B cell (primary cell): ENCODE measurements around the gene RGS3. TPM values are rescaled to one million over a fixed set of nuclear protein-coding genes. Genes with fewer than 3 reads are reported as not detected.

ENCODE experiments used
- ATAC-seq: fragments of 200-7000 bp; cut with Tn5 transposase; one replicate; pipeline ENCODE4 v1.10.0; 2021; ENCODE audit warnings: low read depth, mild to moderate bottlenecking, moderate number of reproducible peaks, moderate library complexity
- CTCF ChIA-PET: fragments of 350-600 bp; sonication (Branson Sonifier 250); formaldehyde crosslinking; loops from one replicate; lab custom pipeline; 2021; ENCODE audit warnings: antibody characterized with exemption, inconsistent platforms; lab: Charles Lee
- POLR2A ChIA-PET: fragments of 350-600 bp; sonication (Branson Sonifier 250); formaldehyde crosslinking; loops from one replicate; lab custom pipeline; 2021; ENCODE audit warnings: antibody characterized with exemption; lab: Charles Lee
- DNase-seq: peaks from one replicate; pipeline ENCODE4 v3.0.0; 2013
- H2AFZ ChIP-seq: 2 replicates; pipeline ENCODE4 v1.6.1; 2012; ENCODE audit warnings: mild to moderate bottlenecking, low read depth, low read length; ENCODE audit not compliant: insufficient read depth, poor library complexity, severe bottlenecking
- H3K27ac ChIP-seq, 2 donors: 1 replicate in 1 of 2; 2 replicates in 1 of 2; pipeline ENCODE4 v1.5.1; 2012 to 2013; ENCODE audit warnings: low read length in 2 of 2, mild to moderate bottlenecking in 2 of 2, moderate library complexity in 1 of 2
- H3K27me3 ChIP-seq, 4 experiments: fragments of 200-600 bp in 1 of 4; sonication (generic) in 1 of 4; replicated peaks in 1 of 4; 1 replicate in 2 of 4; 2 replicates in 2 of 4; pipeline versions ENCODE4 v1.6.1 to v1.7.0; 2013 to 2016; ENCODE audit warnings: low read length in 3 of 4, mild to moderate bottlenecking in 2 of 4, mixed read lengths in 1 of 4, moderate library complexity in 1 of 4; ENCODE audit not compliant: insufficient read depth in 4 of 4, control insufficient read depth in 3 of 4; ENCODE audit errors: control extremely low read depth in 1 of 4
- H3K36me3 ChIP-seq, 2 experiments: replicated peaks in 1 of 2; 1 replicate in 1 of 2; 2 replicates in 1 of 2; pipeline versions ENCODE4 v1.6.1 to v1.7.1; 2013; ENCODE audit warnings: low read length in 1 of 2; ENCODE audit not compliant: insufficient read depth in 2 of 2, control insufficient read depth in 1 of 2; ENCODE audit errors: control extremely low read depth in 1 of 2, extremely low read depth in 1 of 2
- H3K4me1 ChIP-seq, 2 donors: fragments of 200-600 bp in 1 of 2; sonication (generic) in 1 of 2; 1 replicate in 1 of 2; 2 replicates in 1 of 2; pipeline versions ENCODE4 v1.5.1 to v1.6.1; 2013 to 2017; ENCODE audit warnings: low read length in 2 of 2; ENCODE audit not compliant: control insufficient read depth in 2 of 2, insufficient read depth in 2 of 2
- H3K4me2 ChIP-seq: replicated peaks from 2 replicates; pipeline ENCODE3; 2012; ENCODE audit warnings: mild to moderate bottlenecking, low read depth, low read length; ENCODE audit not compliant: poor library complexity, severe bottlenecking
- H3K4me3 ChIP-seq, 5 experiments: fragments of 200-600 bp in 1 of 5; sonication (generic) in 1 of 5; 1 replicate in 3 of 5; 2 replicates in 2 of 5; pipeline versions ENCODE4 v1.5.1 to v1.7.0; 2011 to 2016; ENCODE audit warnings: low read length in 4 of 5, mild to moderate bottlenecking in 4 of 5, low read depth in 2 of 5, control low read depth in 1 of 5, moderate library complexity in 1 of 5; ENCODE audit not compliant: insufficient read depth in 1 of 5; ENCODE audit errors: control extremely low read depth in 1 of 5, extremely low read depth in 1 of 5
- H3K79me2 ChIP-seq: fragments of 200-600 bp; sonication (generic); one replicate; pipeline ENCODE4 v1.6.0; 2016; ENCODE audit warnings: low read length; ENCODE audit not compliant: control insufficient read depth, insufficient read depth
- H3K9ac ChIP-seq: fragments of 200-600 bp; sonication (generic); 2 replicates; pipeline ENCODE4 v1.6.1; 2017; ENCODE audit warnings: mild to moderate bottlenecking, low read length, moderate library complexity
- H3K9me3 ChIP-seq, 3 donors: one replicate each; pipeline versions ENCODE4 v1.6.1 to v1.7.1; 2013; ENCODE audit warnings: low read length in 2 of 3; ENCODE audit not compliant: control insufficient read depth in 2 of 3, insufficient read depth in 1 of 3; ENCODE audit errors: control extremely low read depth in 1 of 3
- H4K20me1 ChIP-seq: 2 replicates; pipeline ENCODE4 v1.6.0; 2012; ENCODE audit warnings: mild to moderate bottlenecking, low read length; ENCODE audit not compliant: insufficient read depth, control insufficient read depth, poor library complexity, severe bottlenecking
- H3K27ac Mint-ChIP-seq: one replicate; pipeline ENCODE4 v1.8.0; 2021; ENCODE audit warnings: mixed read lengths
- H3K27me3 Mint-ChIP-seq: one replicate; pipeline ENCODE4 v1.8.0; 2021; ENCODE audit warnings: mixed read lengths
- H3K4me1 Mint-ChIP-seq: one replicate; pipeline ENCODE4 v1.8.0; 2021; ENCODE audit warnings: mixed read lengths
- H3K4me3 Mint-ChIP-seq: one replicate; pipeline ENCODE4 v1.8.0; 2021; ENCODE audit warnings: mixed read lengths
- H3K9me3 Mint-ChIP-seq: one replicate; pipeline ENCODE4 v1.8.0; 2022; ENCODE audit warnings: mixed read lengths; ENCODE audit not compliant: insufficient read depth
- CTCF ChIP-seq: fragments of 200-600 bp; IDR thresholded peaks from one replicate; pipeline ENCODE4 v1.8.0; 2022; ENCODE audit warnings: antibody characterized with exemption, mild to moderate bottlenecking
- EZH2 ChIP-seq: IDR thresholded peaks from 2 replicates; pipeline ENCODE4 v1.6.1; 2012; ENCODE audit warnings: borderline replicate concordance, low read depth, mild to moderate bottlenecking, moderate library complexity, low read length; ENCODE audit not compliant: insufficient read depth, poor library complexity, severe bottlenecking
- WGBS: methylation state at CpG from one replicate; pipeline ENCODE4 v1.1.5; 2013; ENCODE audit warnings: missing lambda C conversion rate; ENCODE audit not compliant: insufficient coverage; 5-methylcytosine and 5-hydroxymethylcytosine counted together
- intact Hi-C: fragments of 100-400 bp; cut with micrococcal nuclease; formaldehyde crosslinking; loops from one replicate; pipeline ENCODE4 v1.10.0; 2022
- polyA plus RNA-seq: library from polyadenylated mRNA; depleted of rRNA; stranded (reverse); fragments of >200 nt; gene quantifications from 2 replicates; pipeline ENCODE4 v1.2.3, GENCODE V29; 2012
- total RNA-seq, 2 donors: library from RNA; stranded (reverse); fragments of 120-200 nt in 1 of 2; gene quantifications; 1 replicate in 1 of 2; 2 replicates in 1 of 2; pipeline versions ENCODE4 v1.2.3 to v1.2.4, GENCODE V29; 2013 to 2022

Gene RGS3
- total and polyA plus RNA-seq, 2 donors (not counting 1 experiment from before 2014, with no cell fraction given) = 12.0 to 15.6 TPM

- no peaks in the 10 kb centered on the region for H3K9me3 Mint-ChIP-seq
Observed at GRCh38 chr9:113531919-113532808, 68.6 kb downstream of the RGS3 start.

More at GRCh38 chr9:113531919-113532808, 68.6 kb downstream of the RGS3 start:
- no peaks in the 10 kb centered on the region for H3K4me1 Mint-ChIP-seq
- TF ChIP-seq CTCF (no peak), EZH2 (no peak)
- no peaks in the 10 kb centered on the region for H3K79me2 ChIP-seq
- H3K27ac ChIP-seq = no peak overlapping the region
- no peak overlapping the region for H3K9ac ChIP-seq
- no peak overlapping the region for H3K4me3 ChIP-seq
- H3K27me3 ChIP-seq = no peaks in the 10 kb centered on the region
- no peaks in the 10 kb centered on the region for H3K27me3 Mint-ChIP-seq
- no peak overlapping the region for H3K4me2 ChIP-seq
- no peaks in the 10 kb centered on the region for H4K20me1 ChIP-seq
- H3K4me3 Mint-ChIP-seq = no peak overlapping the region
- POLR2A ChIA-PET = no interaction called here
- WGBS = 98% methylated on average over 7 of the region's 7 CpGs
- no peaks in the 10 kb centered on the region for H3K36me3 ChIP-seq
- H2AFZ ChIP-seq = no peak overlapping the region
- no peak for DNase-seq
- H3K4me1 ChIP-seq = no peaks in the 10 kb centered on the region
- CTCF ChIA-PET = interaction anchor here (1.4 kb wide), 1 partner anchor 60 kb away, joined by 4 read pairs; no protein-coding TSS in a partner anchor
- H3K9me3 ChIP-seq = no peaks in the 10 kb centered on the region
- intact Hi-C loops = no loop called here
- H3K27ac Mint-ChIP-seq = no peak overlapping the region
- ATAC-seq = no peak
